Activated CD8-positive, alpha-beta memory T cell treated with anti-CD3 and anti-CD28 coated beads, Interleukin-2, amount 50 U/mL, for 4 hours (primary cell): Measurements from ENCODE around the gene LTBR.
A peak's percentile ranks its signal among the peaks of the same experiment; 100 is the strongest.
"Not testable (repeated sequence)": the region's sequence is repeated elsewhere in the genome, so short reads cannot be mapped to it uniquely, and the experiment has no call there.

ENCODE experiments used
- DNase-seq: peaks from one replicate; pipeline ENCODE4 v3.0.0-alpha.2; 2020

Gene LTBR

GRCh38 chr12:6383572-6384498, at the start of gene LTBR:
LTBR (plus strand) TSS chr12:6384162; CDS start chr12:6384359, 197 bp downstream.
- no peak for DNase-seq

- DNase-seq = no peak
Measured at GRCh38 chr12:6334359-6334758, 49.6 kb upstream of the LTBR start.

- no peak for DNase-seq
Measured at GRCh38 chr12:6334940-6335450, 49.0 kb upstream of the LTBR start.

- DNase-seq = peak; percentile 89
Measured at GRCh38 chr12:6335451-6336078, 48.4 kb upstream of the LTBR start.

- DNase-seq = peak; percentile 51
Measured at GRCh38 chr12:6336079-6336888, 47.7 kb upstream of the LTBR start.

GRCh38 chr12:6336889-6337853, 46.8 kb upstream of the LTBR start:
- DNase-seq = peak; percentile 59

- DNase-seq = no peak
Measured at GRCh38 chr12:6337958-6338433, 46.0 kb upstream of the LTBR start.

GRCh38 chr12:6338536-6338935, 45.4 kb upstream of the LTBR start:
- DNase-seq = not testable (repeated sequence)

- no peak for DNase-seq
Measured at GRCh38 chr12:6338955-6339354, 45.0 kb upstream of the LTBR start.

- DNase-seq = no peak
Measured at GRCh38 chr12:6340032-6340638, 43.8 kb upstream of the LTBR start.

- no peak for DNase-seq
Measured at GRCh38 chr12:6340745-6341416, 43.1 kb upstream of the LTBR start.

- peak; percentile 45 for DNase-seq
Measured at GRCh38 chr12:6341417-6342139, 42.4 kb upstream of the LTBR start, which contains the start of gene TNFRSF1A. TNFRSF1A (minus strand) TSS chr12:6342076; CDS start chr12:6341814, 262 bp downstream.

- no peak for DNase-seq
Measured at GRCh38 chr12:6342140-6342889, 41.6 kb upstream of the LTBR start.

GRCh38 chr12:6343518-6343917, 40.4 kb upstream of the LTBR start:
- no peak for DNase-seq

GRCh38 chr12:6344101-6344660, 39.8 kb upstream of the LTBR start:
- DNase-seq = not testable (repeated sequence)

GRCh38 chr12:6345319-6346091, 38.5 kb upstream of the LTBR start:
- peak; percentile 59 for DNase-seq

GRCh38 chr12:6346235-6346832, 37.6 kb upstream of the LTBR start:
- no peak for DNase-seq
